CD4-positive, alpha-beta T cell treated with Interleukin-6 for 4 hours (primary cell): ENCODE results near the gene FUT7.

Experiments used
- DNase-seq: peaks from one replicate; pipeline ENCODE4 v3.0.0-alpha.2; 2020; ENCODE audit warnings: mixed read lengths

FUT7 gene

GRCh38 chr9:137000177-137000930 is 31.5 kb downstream of the FUT7 start:
- no peak for DNase-seq

- DNase-seq = peak; percentile 50
These were observed 34.1 kb downstream of the FUT7 start for GRCh38 chr9:136997830-136998234.

GRCh38 chr9:136997371-136997770 is 34.5 kb downstream of the FUT7 start:
- DNase-seq = no peak

GRCh38 chr9:136996361-136997292 is 35.3 kb downstream of the FUT7 start, which contains the start of gene CLIC3:
Gene CLIC3 (minus strand): TSS chr9:136996568. CDS start chr9:136996543, 25 bp downstream.
- DNase-seq = peak; percentile 67

GRCh38 chr9:136995772-136996311 is 36.0 kb downstream of the FUT7 start:
- DNase-seq = no peak

- no peak for DNase-seq
These were observed 36.5 kb downstream of the FUT7 start for GRCh38 chr9:136995362-136995761.

GRCh38 chr9:136994888-136995230 is 37.0 kb downstream of the FUT7 start:
- DNase-seq = no peak

- no peak for DNase-seq
These were observed 37.6 kb downstream of the FUT7 start for GRCh38 chr9:136994180-136994887.

- no peak for DNase-seq
These were observed 39.0 kb downstream of the FUT7 start for GRCh38 chr9:136992819-136993369.

- DNase-seq = peak; percentile 96
These were observed 39.7 kb downstream of the FUT7 start, which contains the start of gene PAXX for GRCh38 chr9:136991993-136992818. Gene PAXX (plus strand): TSS chr9:136992422. CDS start chr9:136992444, 22 bp downstream.

- no peak for DNase-seq
These were observed 41.5 kb downstream of the FUT7 start for GRCh38 chr9:136990242-136990911.

GRCh38 chr9:136988872-136989271 is 43.0 kb downstream of the FUT7 start:
- no peak for DNase-seq

GRCh38 chr9:136985853-136986252 is 46.0 kb downstream of the FUT7 start:
- DNase-seq = no peak

GRCh38 chr9:136985027-136985602 is 46.8 kb downstream of the FUT7 start:
- peak; percentile 17 for DNase-seq

GRCh38 chr9:136984464-136985026 is 47.3 kb downstream of the FUT7 start:
- no peak for DNase-seq

GRCh38 chr9:136983656-136984314 is 48.1 kb downstream of the FUT7 start:
- DNase-seq = no peak

- DNase-seq = no peak
These were observed 48.7 kb downstream of the FUT7 start for GRCh38 chr9:136983167-136983566.

GRCh38 chr9:136982232-136983051 is 49.4 kb downstream of the FUT7 start, which contains the start of gene LCNL1:
Gene LCNL1 (plus strand): TSS chr9:136982993. CDS start chr9:136983587, 594 bp downstream.
- DNase-seq = no peak
